HG03439 (cell line): ENCODE measurements around the gene TRAPPC12.
"Not testable (repeated sequence)": the region's sequence is repeated elsewhere in the genome, so short reads cannot be mapped to it uniquely, and the experiment has no call there.

Source experiments
- ATAC-seq: cut with Tn5 transposase; IDR thresholded peaks from one replicate; pipeline ENCODE4 v1.9.1; 2021; ENCODE audit warnings: mild to moderate bottlenecking, moderate library complexity; ENCODE audit not compliant: unreplicated experiment

TRAPPC12 gene

DNA sequence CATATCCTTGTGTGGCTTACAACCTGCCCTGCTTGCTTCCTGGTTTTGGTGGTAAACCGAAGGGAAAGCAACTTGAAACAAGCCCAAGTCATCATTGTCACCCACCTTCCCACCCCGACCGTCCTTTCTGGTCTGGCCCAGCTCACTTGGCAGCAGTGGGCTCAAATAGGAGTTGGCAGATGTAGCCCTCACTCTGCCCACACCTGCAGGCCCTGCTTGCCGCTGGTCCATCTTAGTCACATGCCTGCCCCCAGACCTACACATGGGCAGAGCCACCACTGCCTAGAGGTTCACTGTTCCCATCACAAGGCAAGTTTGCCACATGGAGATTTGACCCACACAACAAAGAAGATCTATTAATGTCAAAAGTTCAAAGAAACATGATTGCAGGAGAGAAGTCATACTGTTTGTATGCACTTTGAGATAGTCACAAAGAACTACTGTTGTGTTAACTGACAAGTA lies 11.2 kb upstream of the TRAPPC12 start:
- ATAC-seq: no peak

GRCh38 chr2:3369340-3370181 lies 9.9 kb upstream of the TRAPPC12 start:
- ATAC-seq: not testable (repeated sequence)

GRCh38 chr2:3376821-3377220 lies 2.7 kb upstream of the TRAPPC12 start:
- no peak for ATAC-seq

DNA sequence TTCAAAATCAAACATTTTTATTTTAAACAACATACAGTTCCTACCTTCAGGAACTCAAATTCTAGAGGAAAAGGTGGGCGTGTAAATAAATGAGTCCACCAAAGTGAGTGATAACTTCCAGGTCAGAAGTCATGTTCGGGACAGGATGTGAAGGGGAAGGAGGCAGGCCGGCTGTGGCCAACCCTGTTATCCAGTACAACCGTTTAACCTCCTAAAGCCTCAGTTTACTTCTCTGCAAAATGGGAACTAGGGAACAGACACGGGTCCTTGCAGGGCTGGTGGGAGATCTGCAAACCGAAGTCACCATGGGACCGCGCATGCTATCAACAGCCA lies 2.2 kb upstream of the TRAPPC12 start:
- ATAC-seq: peak; percentile 10

DNA sequence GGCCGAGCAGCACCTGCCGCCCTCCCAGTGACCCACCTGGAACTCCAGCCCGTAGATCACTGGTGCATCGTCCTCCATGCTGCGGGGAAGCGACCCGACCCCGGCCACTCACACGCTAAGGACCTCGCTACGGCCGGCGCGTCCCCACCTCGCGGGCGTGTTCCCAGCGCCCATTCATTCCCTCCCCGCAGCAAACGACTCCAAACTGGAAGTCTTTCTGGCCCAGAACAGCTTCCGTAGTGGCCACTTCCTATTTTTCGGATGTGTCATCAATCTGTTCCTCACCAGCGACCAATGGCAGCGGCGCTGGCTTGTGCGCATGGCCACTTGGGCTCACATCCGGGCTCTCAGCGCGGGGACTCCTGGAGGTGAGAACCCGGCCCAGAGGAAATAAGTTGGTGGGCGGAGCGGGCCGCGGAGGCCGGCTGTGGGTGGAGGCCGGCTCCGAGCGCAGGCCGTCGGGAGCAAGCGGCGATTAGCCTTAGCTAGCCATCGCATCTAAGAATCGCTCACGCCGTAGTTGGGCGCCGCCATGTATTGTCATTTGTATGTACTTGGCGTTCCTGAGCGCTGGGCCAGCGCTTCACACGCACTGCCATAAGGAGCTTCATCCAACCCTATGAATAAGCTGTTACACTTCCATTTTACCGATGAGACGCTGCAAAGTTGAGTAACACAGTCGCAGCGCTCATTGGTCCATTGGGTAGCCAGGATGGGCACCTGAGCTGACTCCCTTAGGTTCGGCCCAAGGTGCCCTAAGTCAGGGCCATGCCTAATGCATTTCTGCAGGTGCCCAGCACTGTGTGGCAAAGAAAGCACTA lies 1.7 kb upstream of the TRAPPC12 start, which contains the start of gene EIPR1:
EIPR1 (minus strand) TSS at position 207 of the 821 bp plus-strand sequence; CDS start at position 78, 129 bp downstream.
- ATAC-seq: peak; percentile 75

- no peak for ATAC-seq
Measured at GRCh38 chr2:3379339-3379646, 201 bp upstream of the TRAPPC12 start.

GRCh38 chr2:3386448-3386958 lies 7.0 kb downstream of the TRAPPC12 start:
- no peak for ATAC-seq

DNA sequence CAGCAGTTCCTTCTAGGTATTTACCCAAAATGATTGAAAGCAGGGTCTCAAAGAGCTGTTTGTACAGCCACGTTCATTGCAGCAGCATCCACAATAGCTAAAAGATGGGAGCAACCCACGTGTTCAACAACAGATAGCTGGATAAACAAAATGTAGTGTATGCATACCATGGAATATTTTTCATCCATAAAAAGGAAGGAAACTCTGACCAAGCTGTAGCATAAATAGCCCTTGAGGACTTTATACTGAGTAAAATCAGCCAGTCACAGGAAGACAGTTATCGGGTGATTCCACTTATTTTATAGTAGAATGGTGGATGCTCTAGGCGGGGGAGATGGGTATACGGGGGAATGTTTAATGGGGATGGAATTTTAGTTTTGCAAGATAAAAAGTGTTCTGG lies 7.5 kb downstream of the TRAPPC12 start:
- ATAC-seq: no peak

- no peak for ATAC-seq
Measured at GRCh38 chr2:3387644-3388411, 8.3 kb downstream of the TRAPPC12 start.

- no peak for ATAC-seq
Measured at GRCh38 chr2:3388412-3388738, 8.9 kb downstream of the TRAPPC12 start.

GRCh38 chr2:3389193-3389592 lies 9.7 kb downstream of the TRAPPC12 start:
- no peak for ATAC-seq

GRCh38 chr2:3390041-3390440 lies 10.5 kb downstream of the TRAPPC12 start:
- no peak for ATAC-seq

DNA sequence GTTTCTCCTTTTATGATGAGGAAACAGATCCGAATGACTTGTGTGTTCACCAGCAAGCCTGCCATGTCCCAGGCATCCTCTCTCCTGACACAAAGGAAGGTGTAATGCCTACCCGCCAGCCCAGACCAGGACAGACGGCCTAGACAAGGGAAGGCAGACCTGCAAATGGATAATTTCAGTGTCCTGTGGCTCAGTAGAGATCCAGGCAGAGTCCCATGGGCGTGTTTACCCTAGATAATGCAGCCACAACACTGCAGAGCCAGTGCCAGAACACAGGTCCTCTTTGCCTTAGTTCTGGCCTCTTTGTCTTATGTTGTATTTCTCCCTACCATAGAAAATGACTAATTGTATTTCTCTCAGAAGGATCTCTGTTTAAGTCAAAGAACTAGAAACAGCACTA lies 12.7 kb downstream of the TRAPPC12 start:
- no peak for ATAC-seq

DNA sequence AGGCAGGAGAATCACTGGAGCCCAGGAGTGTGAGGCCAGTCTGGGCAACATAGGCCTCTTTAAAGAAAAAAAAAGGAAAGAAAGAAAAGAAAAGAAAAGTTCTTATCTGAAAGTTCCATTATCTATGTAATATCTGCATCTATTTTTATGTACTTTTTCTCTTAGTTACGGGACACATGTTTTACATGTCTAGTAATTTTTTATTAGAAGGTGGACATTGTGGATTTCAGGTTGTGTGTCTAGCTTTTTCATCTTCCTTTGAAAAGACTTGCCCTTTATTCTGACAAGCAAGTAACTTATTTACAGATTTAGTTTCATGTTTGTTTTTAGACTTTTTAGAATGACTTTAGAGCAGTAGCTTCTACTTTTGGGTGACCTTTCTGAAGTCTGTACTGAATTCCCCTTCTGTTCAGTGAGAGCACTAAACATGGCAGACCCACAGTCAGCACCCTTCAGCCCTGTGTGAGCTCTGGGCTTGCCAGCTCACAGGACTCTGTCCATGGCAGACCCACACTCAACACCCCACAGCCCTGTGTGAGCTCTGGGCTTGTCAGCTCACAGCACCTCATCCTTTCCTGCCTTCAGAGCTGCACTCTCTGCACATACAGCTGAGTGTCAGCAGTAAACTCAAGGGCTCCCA lies 17.5 kb downstream of the TRAPPC12 start:
- no peak for ATAC-seq

DNA sequence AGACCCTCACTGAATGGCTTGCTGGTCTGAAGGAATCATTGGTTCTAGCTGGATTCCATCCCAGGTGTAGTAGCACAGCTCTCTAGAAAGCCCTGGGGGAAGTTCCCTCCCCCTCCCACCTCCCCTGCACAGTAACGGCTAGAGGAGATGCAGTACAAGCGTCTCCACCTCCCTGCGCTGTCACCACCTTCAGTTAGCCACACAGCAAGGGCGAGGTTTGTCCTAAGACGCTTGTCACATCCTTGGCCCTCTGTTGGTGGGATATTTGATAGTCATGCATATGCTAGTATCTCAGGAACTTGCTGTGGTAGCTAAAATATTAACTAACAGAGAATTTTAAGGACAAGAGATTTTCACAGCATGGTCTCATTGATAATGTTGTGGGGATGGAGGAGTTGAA lies 19.4 kb downstream of the TRAPPC12 start:
- no peak for ATAC-seq

- no peak for ATAC-seq
Measured at GRCh38 chr2:3399381-3399780, 19.9 kb downstream of the TRAPPC12 start.

DNA sequence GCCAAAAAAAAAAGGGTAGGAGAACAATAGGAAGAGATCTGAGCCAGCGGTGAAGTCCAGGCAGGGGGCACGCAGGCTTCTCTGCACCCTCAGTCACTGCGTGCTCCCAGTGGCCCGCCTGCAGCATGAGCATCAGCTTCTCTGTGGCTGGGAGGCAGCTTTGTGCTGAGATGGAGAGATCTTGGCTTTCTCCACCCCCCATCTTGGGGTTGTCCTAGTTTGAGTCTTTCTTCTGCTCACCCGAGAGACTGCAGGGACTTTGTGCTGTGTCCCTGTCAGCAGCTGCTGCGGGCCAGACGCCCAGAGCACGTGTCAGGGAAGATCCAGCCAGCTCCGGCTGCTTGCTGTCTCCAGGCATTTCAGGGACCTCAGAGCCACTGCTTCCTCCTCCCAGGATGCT lies 20.3 kb downstream of the TRAPPC12 start:
- no peak for ATAC-seq

GRCh38 chr2:3403587-3404334 lies 24.3 kb downstream of the TRAPPC12 start:
- ATAC-seq: peak; percentile 97

- no peak for ATAC-seq
Measured at GRCh38 chr2:3404349-3404894, 24.9 kb downstream of the TRAPPC12 start.

DNA sequence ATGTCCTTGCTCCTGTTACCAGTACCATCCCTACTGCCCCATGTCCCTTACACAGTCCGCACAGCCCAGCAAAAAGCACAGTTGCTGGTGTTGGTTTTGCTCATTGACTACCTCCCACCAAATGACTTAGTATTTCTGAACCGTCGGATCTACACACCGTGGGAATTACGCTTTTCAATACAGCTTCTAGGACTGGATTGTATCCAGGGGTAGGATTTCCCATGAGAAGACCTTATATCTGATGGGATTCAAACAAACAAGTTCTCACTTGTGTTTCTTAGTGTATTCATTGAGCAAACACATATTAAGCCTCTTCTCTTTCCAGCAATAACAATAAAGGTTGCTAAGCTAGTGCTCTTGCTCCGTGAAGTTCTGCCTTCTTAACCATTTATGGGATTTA lies 25.8 kb downstream of the TRAPPC12 start:
- ATAC-seq: no peak
